Thyroid gland (tissue), 4 donors: ENCODE measurements around the gene DEK. TPM values are rescaled to one million over a fixed set of nuclear protein-coding genes. Genes with fewer than 3 reads are reported as not detected.
"Not testable (repeated sequence)": the region's sequence is repeated elsewhere in the genome, so short reads cannot be mapped to it uniquely, and the experiment has no call there.

ENCODE experiments used
- DNase-seq, 2 donors: peaks; one replicate each; pipeline ENCODE4 v3.0.0-alpha.2; 2019
- H3K27ac ChIP-seq, 3 donors: fragments of 200-600 bp; sonication (generic); 1 replicate in 2 of 3; 2 replicates in 1 of 3; pipeline ENCODE4 v1.5.1; 2016 to 2019; ENCODE audit warnings: mild to moderate bottlenecking in 1 of 3, moderate library complexity in 1 of 3
- H3K27me3 ChIP-seq: fragments of 200-600 bp; sonication (generic); one replicate; pipeline ENCODE4 v1.5.1; 2019
- H3K36me3 ChIP-seq, 2 donors: fragments of 200-600 bp; sonication (generic); one replicate each; pipeline ENCODE4 v1.5.1; 2016 to 2019
- H3K4me1 ChIP-seq, 2 donors: fragments of 200-600 bp; sonication (generic); one replicate each; pipeline ENCODE4 v1.5.1; 2017 to 2019
- H3K4me3 ChIP-seq, 3 donors: fragments of 200-600 bp; sonication (generic); replicated peaks in 1 of 3; 1 replicate in 2 of 3; 2 replicates in 1 of 3; pipeline ENCODE4 v1.5.1; 2016; ENCODE audit warnings: mild to moderate bottlenecking in 1 of 3
- H3K9me3 ChIP-seq: fragments of 200-600 bp; sonication (generic); one replicate; pipeline ENCODE4 v1.5.1; 2017
- POLR2A ChIP-seq, 2 donors: fragments of 450-650 bp; IDR thresholded peaks; one replicate each; pipeline ENCODE4 v1.6.1; 2017; ENCODE audit warnings: antibody characterized with exemption in 2 of 2, mild to moderate bottlenecking in 2 of 2, moderate library complexity in 1 of 2
- WGBS, 2 donors: methylation state at CpG; one replicate each; pipeline ENCODE4 v1.1.5; 2017; 5-methylcytosine and 5-hydroxymethylcytosine counted together
- intact Hi-C: fragments of 100-400 bp; cut with DNase I; formaldehyde crosslinking; loops from one replicate; pipeline ENCODE4 v1.15.1; 2023
- total RNA-seq, 4 donors: library from RNA; depleted of rRNA; stranded (reverse); fragments of >200 nt; gene quantifications; one replicate each; pipeline ENCODE4 v1.2.3, GENCODE V29; 2016
- TF ChIP-seq, protein P1 (sequence below), 6 experiments: fragments of 200-600 bp in 3 of 6; fragments of 450-650 bp in 3 of 6; sonication (generic) in 3 of 6; IDR thresholded peaks; one replicate each; pipeline ENCODE4 v1.5.1; 2016 to 2019; ENCODE audit warnings: antibody characterized with exemption in 6 of 6, mild to moderate bottlenecking in 2 of 6, inconsistent platforms in 1 of 6, moderate library complexity in 1 of 6

DEK gene, protein sequence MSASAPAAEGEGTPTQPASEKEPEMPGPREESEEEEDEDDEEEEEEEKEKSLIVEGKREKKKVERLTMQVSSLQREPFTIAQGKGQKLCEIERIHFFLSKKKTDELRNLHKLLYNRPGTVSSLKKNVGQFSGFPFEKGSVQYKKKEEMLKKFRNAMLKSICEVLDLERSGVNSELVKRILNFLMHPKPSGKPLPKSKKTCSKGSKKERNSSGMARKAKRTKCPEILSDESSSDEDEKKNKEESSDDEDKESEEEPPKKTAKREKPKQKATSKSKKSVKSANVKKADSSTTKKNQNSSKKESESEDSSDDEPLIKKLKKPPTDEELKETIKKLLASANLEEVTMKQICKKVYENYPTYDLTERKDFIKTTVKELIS
- 100 to 1,000 TPM; 165 to 211 (median 207) TPM for total RNA-seq

- no peaks in the 10 kb centered on the region for H3K9me3 ChIP-seq
- intact Hi-C loops: no loop called here
- peak within 1 kb of the TSS; percentile 61 to 71 (median 68) for H3K4me3 ChIP-seq
- no peaks in the 10 kb centered on the region for H3K27me3 ChIP-seq
- peak within 1 kb of the TSS; percentile 93 to 98 (median 98) for H3K27ac ChIP-seq
- peaks cover 26 to 29% of the 10 kb centered on the region in 2 donors for H3K4me1 ChIP-seq
- H3K36me3 ChIP-seq: no peaks in the 10 kb centered on the region
- peak in 1 of 2 donors; percentile 82 for TF ChIP-seq POLR2A (IDR thresholded peaks at IDR 0.05)
- TF ChIP-seq, protein P1, sequence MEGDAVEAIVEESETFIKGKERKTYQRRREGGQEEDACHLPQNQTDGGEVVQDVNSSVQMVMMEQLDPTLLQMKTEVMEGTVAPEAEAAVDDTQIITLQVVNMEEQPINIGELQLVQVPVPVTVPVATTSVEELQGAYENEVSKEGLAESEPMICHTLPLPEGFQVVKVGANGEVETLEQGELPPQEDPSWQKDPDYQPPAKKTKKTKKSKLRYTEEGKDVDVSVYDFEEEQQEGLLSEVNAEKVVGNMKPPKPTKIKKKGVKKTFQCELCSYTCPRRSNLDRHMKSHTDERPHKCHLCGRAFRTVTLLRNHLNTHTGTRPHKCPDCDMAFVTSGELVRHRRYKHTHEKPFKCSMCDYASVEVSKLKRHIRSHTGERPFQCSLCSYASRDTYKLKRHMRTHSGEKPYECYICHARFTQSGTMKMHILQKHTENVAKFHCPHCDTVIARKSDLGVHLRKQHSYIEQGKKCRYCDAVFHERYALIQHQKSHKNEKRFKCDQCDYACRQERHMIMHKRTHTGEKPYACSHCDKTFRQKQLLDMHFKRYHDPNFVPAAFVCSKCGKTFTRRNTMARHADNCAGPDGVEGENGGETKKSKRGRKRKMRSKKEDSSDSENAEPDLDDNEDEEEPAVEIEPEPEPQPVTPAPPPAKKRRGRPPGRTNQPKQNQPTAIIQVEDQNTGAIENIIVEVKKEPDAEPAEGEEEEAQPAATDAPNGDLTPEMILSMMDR (IDR thresholded peaks at IDR 0.05): peak in 4 of 6 experiments; percentile 26 to 60 (median 48)
- 0% methylated on average over 1 to 14 of the region's 113 CpGs for WGBS, 2 donors
- peak; percentile 87 to 88 for DNase-seq
These were observed at the start of gene DEK for GRCh38 chr6:18264219-18264922. Gene DEK, minus strand, starts transcription at chr6:18264530. Its CDS starts 543 bp downstream, at chr6:18263987.

DNA sequence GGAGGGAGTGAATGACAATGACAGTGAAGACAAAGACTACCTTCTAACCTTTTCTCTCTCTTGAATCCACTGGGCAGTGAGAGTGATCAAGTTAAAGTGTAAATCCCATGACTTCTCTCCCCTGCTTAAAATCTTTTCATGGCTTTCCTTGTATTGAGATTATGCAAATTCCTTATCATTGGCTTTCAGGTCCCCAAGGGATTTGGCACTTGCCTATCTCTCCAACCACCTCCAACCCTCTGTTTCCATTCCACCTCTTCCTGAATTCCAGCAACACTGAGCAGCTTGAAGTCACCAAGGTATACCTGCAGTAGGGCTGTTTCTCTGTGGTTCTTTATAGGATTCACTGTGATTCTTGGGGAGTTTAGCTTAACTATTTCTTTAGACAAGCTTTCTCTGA, 48.0 kb upstream of the DEK start:
- no peaks in the 10 kb centered on the region for H3K4me1 ChIP-seq
- DNase-seq: no peak
- H3K4me3 ChIP-seq: no peak overlapping the region
- no peaks in the 10 kb centered on the region for H3K36me3 ChIP-seq
- H3K27me3 ChIP-seq: no peaks in the 10 kb centered on the region
- no peaks in the 10 kb centered on the region for H3K9me3 ChIP-seq
- no peak for TF ChIP-seq POLR2A (IDR thresholded peaks at IDR 0.05)
- TF ChIP-seq, protein P1 (IDR thresholded peaks at IDR 0.05): no peak
- no peak overlapping the region for H3K27ac ChIP-seq
- intact Hi-C loops: no loop called here

GRCh38 chr6:18310010-18310409, 45.7 kb upstream of the DEK start:
- H3K4me1 ChIP-seq, H3K36me3 ChIP-seq, H3K27ac ChIP-seq, intact Hi-C loops, H3K4me3 ChIP-seq, H3K27me3 ChIP-seq, H3K9me3 ChIP-seq, DNase-seq: not testable (repeated sequence)
- WGBS, 2 donors: 74 to 84% methylated on average over 8 of the region's 8 CpGs

GRCh38 chr6:18309046-18309445, 44.7 kb upstream of the DEK start:
- Histone ChIP-seq H3K27ac (no peak overlapping the region), H3K4me3 (no peak overlapping the region), H3K4me1 (no peaks in the 10 kb centered on the region), H3K27me3 (no peaks in the 10 kb centered on the region), H3K36me3 (no peaks in the 10 kb centered on the region), H3K9me3 (no peaks in the 10 kb centered on the region)
- WGBS, 2 donors: 94 to 100% methylated on average over 5 of the region's 5 CpGs
- intact Hi-C loops: no loop called here
- TF ChIP-seq, protein P1 (IDR thresholded peaks at IDR 0.05): no peak
- TF ChIP-seq POLR2A (IDR thresholded peaks at IDR 0.05): no peak
- no peak for DNase-seq

GRCh38 chr6:18308070-18308735, 43.9 kb upstream of the DEK start:
- H3K36me3 ChIP-seq: no peaks in the 10 kb centered on the region
- no peaks in the 10 kb centered on the region for H3K9me3 ChIP-seq
- no peak overlapping the region for H3K4me3 ChIP-seq
- intact Hi-C loops: no loop called here
- H3K27me3 ChIP-seq: no peaks in the 10 kb centered on the region
- H3K27ac ChIP-seq: no peak overlapping the region
- 82 to 93% methylated on average over 4 of the region's 4 CpGs for WGBS, 2 donors
- no peaks in the 10 kb centered on the region for H3K4me1 ChIP-seq
- DNase-seq: no peak
- TF ChIP-seq, protein P1 (IDR thresholded peaks at IDR 0.05): no peak
- no peak for TF ChIP-seq POLR2A (IDR thresholded peaks at IDR 0.05)
